ENCODE measurements around the gene PLXNA3.

The PLXNA3 gene

DNA sequence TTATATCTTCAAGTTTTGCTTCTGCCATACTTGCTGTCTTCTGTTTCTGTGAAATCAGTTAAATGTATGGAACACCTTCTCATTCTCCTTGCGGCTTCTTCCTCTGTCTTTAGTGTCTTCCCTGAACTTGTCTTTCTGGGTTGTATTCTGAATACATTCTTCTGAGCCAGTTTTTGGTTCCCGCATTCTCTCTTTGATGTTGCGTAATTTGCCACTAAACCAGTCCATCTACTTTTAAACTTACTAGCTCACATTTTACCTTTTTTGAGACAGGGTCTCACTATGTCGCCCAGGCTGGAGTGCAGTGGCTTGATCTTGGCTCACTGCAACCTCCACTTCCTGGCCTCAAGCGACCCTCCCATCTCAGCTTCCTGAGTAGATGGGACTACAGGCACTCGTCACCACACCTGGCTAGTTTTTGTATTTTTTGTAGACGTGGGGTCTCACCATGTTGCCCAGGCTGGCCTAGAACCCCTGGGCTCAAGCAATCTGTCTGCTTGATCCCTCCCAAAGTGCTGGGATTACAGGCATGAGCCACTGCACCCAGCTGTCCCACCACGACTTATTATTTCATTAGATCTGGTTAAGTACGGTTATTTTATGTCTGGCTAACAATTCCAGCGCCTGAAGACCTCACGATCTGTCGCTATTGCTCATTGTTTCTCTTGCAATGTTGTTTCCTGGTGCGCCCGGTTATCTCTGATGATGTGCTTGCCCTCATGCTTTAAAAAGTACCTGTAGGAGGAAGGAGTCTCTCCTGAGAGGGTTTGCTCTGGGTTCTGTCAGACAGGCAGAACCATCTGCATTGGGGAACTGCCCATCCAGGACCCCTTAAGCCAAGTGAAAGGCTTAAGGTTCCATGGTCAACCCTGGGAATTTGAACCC is 67.8 kb downstream of the PLXNA3 start:
- DNase-seq: no peak

DNA sequence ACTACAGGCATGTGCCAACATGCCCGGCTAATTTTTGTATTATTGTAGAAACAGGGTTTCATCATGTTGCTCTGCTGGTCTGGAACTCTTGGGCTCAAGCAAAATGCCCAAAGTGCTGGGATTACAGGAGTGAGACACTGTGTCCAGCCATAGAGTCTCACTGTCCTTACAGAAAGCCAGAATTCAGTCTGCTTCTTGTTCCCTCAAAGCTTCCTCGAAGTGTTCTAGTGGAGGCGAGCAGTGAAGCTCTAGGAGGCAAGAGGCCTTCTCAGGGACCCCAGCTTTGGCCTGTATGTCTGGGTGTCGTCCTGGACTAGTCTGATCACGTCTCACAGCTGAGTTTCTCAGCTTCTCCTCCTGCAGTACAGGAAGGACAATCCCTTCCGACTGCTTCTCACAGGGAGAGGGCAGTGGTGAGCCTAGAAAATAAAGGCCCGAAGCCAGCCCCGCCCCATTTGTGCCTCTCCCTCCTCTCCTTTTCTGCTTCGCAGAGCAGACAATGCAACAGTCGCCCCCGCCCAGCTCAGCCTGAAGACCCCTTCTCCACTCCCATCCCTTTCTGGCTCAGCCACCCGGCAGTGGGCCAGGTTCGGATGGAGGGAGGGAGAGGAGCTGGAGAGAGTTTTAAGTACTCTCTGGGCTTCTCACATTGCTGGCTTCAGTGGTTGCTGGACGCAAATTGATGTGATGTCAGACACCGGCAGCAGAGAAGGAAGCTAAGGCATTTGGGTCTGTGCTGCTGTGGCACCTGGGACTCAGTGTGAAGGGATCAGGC is 69.0 kb downstream of the PLXNA3 start:
- peak in 56 of 58 donors; percentile 3 to 83 (median 52) for DNase-seq
